Sciatic nerve (tissue), 2 donors: Measurements from ENCODE around the gene PLD4. TPM values are rescaled to one million over a fixed set of nuclear protein-coding genes. Genes with fewer than 3 reads are reported as not detected.
"Not testable (repeated sequence)": the region's sequence is repeated elsewhere in the genome, so short reads cannot be mapped to it uniquely, and the experiment has no call there.

Experiments
- ATAC-seq: fragments of 200-7000 bp; cut with Tn5 transposase; one replicate; pipeline ENCODE4 v1.9.1; 2020; ENCODE audit warnings: mild to moderate bottlenecking, moderate library complexity
- DNase-seq: peaks from one replicate; pipeline ENCODE4 v3.0.0-alpha.2; 2020; ENCODE audit warnings: low spot score
- intact Hi-C: fragments of 100-400 bp; cut with DNase I; formaldehyde crosslinking; loops from one replicate; pipeline ENCODE4 v1.14.2; 2022
- total RNA-seq: library from RNA; stranded (reverse); fragmentation: NEBNext Ultra II Directional; extraction: Animal tissue kit (Norgen Biotek cat#: 25700); gene quantifications from one replicate; pipeline ENCODE4 v1.2.1, GENCODE V29; 2021
- donor health status: DM: no; HTN: no; CAD: no.
- donor health status: DM: no; HTN: no; CAD: no.

The PLD4 gene, protein sequence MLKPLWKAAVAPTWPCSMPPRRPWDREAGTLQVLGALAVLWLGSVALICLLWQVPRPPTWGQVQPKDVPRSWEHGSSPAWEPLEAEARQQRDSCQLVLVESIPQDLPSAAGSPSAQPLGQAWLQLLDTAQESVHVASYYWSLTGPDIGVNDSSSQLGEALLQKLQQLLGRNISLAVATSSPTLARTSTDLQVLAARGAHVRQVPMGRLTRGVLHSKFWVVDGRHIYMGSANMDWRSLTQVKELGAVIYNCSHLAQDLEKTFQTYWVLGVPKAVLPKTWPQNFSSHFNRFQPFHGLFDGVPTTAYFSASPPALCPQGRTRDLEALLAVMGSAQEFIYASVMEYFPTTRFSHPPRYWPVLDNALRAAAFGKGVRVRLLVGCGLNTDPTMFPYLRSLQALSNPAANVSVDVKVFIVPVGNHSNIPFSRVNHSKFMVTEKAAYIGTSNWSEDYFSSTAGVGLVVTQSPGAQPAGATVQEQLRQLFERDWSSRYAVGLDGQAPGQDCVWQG
- 7.0 TPM for total RNA-seq

DNA sequence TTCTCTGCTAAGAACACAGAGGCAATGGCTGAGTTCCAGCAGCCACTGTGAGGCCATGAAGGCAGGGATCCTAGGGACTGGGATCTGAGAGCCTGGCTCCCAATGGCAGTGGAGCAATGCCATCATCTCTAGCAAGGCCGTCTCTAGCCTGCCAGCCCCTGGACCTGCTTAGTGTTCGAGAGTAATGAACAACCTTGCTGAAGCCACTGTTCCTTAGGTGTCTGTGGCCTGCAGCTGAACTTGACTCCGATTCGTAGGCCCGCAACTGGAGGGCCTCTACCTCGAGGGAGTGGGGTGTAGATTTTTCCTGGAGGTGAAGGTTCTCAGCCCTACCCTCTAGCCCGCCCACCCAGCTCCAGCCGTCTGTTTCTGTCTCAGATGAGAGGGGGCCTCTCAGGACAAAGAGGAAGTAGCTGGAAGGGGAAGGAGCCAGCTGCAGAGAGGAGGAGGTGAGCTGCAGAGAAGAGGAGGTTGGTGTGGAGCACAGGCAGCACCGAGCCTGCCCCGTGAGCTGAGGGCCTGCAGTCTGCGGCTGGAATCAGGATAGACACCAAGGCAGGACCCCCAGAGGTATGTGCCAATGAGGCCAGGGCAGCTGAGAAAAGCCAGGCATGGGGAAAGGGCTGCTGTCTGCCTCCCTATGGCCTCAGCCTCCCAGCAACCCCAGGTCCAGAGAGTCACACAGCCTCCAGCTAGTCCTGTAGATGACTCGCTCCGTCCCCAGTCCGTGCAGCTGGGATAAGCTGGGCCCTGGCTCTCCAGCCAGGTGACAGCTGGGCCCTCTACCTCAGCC lies at the start of gene PLD4:
TSS of gene PLD4 (plus strand) at position 459 of the 793 bp plus-strand sequence. CDS start 2,262 bp downstream, outside the sequence.
- intact Hi-C loops: no loop called here
- ATAC-seq (no peak), DNase-seq (no peak)

- DNase-seq (no peak), ATAC-seq (no peak)
- intact Hi-C loops: no loop called here
Measured at GRCh38 chr14:104875412-104875751, 49.3 kb upstream of the PLD4 start.

DNA sequence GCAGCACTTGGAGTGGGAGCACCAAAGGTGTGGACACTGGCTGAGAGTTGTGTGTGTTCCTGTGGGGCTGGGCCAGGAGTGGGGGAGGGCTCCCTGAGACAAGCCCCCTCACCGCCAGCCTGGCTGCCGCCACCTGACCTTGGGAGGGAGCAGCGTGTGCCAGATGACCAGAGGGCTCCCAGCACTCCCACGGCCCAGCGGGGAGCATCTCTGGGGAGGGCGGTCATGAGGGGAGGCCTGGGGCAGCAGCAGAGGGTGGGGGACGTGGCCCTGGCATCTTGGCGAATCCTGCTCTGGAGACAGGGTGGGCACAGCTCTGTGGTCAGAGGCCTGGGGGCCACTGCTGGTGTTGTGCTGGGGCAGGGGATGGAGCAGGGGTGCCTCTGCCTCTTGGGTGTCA lies 48.9 kb upstream of the PLD4 start:
- DNase-seq (no peak), ATAC-seq (no peak)
- intact Hi-C loops: no loop called here

DNA sequence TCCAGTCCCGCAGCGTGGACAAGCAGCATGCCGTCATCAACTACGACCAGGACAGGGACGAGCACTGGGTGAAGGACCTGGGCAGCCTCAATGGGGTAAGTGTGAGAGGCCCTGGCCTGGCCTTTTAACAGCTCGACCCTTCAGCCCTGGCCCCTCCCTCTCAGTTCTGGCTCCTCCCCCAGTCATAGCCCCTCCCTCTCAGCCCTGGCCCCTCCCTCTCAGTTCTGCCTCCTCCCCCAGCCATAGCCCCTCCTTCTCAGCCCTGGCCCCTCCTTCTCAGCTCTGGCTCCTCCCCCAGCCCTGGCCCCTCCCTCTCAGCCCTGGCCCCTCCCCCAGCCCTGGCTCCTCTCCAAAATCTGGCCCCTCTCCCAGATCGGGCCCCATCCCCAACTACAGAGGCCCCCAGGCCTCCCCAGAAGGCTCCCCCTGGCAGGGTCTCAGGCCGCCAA lies 48.4 kb upstream of the PLD4 start:
- DNase-seq: no peak
- ATAC-seq: peak; percentile 56
- intact Hi-C loops: no loop called here

DNA sequence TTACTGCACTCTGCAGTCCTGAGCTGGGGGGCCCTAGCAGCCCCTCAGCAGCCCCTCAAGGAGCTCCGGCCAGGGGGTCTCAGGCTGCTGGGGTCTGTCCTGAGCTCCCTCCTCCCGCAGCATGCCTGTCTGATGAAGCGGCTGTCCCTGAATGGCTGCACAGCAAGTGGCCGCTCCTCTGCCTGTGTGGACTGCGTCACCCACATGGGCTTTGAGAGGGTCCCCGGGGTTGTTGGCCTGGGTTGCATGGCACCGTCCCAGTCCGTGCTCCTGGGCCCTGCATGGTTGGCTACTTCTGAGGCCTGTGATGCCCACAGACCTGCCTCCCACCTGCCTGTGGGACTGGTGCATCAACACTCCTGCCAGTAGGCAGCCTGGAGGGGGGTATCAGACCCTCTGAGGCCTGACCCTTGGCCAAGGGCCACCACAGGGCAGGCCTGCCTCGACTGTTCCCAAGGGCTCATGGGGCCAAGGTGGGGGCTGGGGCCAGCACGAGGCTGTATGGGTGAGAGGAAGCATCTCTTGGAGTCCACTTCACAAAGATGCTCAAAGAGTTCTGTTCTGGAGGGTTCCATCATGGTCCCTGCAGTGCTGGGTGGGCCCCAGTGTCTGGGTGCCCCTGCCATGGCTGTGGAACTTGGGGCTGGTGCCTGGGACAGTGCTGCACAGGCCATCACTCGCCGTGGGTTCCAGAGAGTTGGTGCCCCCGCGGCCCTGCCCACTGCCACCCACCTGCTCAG lies 47.4 kb upstream of the PLD4 start:
- no peak for ATAC-seq

GRCh38 chr14:104877806-104878550 lies 46.7 kb upstream of the PLD4 start:
- intact Hi-C loops: no loop called here
- DNase-seq: no peak
- no peak for ATAC-seq

More for the DNA sequence above, 47.4 kb upstream of the PLD4 start:
- intact Hi-C loops: no loop called here
- DNase-seq: no peak

- ATAC-seq: no peak
- intact Hi-C loops: no loop called here
- DNase-seq: no peak
Measured at GRCh38 chr14:104878582-104878981, 46.1 kb upstream of the PLD4 start.

DNA sequence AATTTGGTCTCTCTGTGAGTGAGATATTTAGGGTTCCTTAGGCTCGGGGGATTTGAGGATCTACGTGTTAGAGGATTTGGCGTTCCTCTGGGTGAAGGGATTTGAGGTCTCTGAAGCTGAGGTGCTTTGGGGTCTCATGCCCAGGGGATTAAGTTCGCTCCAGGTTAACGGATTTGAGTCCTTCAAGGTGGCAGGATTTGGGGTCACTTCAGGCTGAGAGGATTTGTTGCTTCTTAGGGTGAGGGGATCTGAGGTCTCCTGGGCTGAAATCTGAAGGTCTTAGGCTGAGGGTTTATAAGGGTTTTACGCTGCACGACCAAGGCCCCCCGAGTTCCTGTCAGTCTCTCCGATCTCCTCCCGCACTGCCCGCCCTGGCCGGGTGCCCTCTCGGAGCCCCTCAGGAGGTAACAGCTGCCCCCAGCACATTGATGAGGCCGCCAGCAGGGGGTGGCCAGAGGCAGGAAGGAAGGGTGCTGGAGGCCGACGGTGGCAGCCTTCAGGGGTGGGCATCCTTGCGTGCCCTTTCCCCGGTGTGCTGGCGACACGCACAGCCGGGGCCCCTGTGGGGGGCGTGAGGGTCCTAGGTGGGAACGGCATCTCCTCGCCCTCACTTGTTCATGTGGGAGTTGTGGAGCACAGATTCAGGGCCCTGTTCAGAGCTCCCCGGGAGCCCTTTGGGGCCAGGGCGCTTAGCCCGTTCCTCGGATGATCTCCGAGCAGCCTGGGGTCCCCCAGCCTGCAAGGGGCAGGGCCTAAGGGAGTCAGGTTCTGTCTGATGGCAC lies 45.3 kb upstream of the PLD4 start:
- DNase-seq (no peak), ATAC-seq (no peak)
- intact Hi-C loops: no loop called here

- intact Hi-C loops: no loop called here
- no peak for ATAC-seq
- no peak for DNase-seq
Measured at GRCh38 chr14:104879983-104880565, 44.6 kb upstream of the PLD4 start.

DNA sequence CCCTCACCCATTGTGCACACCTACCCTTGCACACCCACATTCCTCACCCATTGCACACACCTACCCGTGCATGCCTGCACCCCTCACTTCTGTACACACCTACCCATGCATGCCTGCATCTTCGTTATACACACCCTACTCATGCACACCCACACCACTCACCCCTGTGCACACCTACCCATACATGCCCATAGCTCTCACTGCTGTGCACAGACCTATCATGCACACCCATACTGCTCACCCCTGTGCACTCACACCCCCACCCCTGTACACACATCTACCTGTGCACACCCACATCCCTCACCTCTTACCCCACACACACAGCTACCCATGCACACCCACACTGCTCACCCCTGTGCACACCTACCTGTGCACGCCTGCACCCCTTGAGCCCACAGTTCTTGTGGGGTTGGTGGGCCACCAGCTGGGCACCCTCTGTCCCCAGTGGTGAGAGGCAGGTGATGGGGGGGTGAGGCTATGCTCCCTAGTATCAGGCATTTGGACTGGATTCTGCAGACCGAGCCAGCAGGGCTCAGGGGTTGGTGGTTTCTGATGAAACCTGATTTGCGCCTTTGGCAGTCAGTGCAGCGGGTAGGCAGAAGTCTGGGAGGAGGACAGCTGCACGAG lies 44.0 kb upstream of the PLD4 start:
- intact Hi-C loops: no loop called here
- no peak for DNase-seq

GRCh38 chr14:104881369-104881979 lies 43.2 kb upstream of the PLD4 start:
- intact Hi-C loops: no loop called here
- ATAC-seq: no peak
- no peak for DNase-seq

More for the DNA sequence above, 44.0 kb upstream of the PLD4 start:
- ATAC-seq: no peak

- intact Hi-C loops: no loop called here
- DNase-seq (no peak), ATAC-seq (no peak)
Measured at GRCh38 chr14:104882325-104882973, 42.2 kb upstream of the PLD4 start.

DNA sequence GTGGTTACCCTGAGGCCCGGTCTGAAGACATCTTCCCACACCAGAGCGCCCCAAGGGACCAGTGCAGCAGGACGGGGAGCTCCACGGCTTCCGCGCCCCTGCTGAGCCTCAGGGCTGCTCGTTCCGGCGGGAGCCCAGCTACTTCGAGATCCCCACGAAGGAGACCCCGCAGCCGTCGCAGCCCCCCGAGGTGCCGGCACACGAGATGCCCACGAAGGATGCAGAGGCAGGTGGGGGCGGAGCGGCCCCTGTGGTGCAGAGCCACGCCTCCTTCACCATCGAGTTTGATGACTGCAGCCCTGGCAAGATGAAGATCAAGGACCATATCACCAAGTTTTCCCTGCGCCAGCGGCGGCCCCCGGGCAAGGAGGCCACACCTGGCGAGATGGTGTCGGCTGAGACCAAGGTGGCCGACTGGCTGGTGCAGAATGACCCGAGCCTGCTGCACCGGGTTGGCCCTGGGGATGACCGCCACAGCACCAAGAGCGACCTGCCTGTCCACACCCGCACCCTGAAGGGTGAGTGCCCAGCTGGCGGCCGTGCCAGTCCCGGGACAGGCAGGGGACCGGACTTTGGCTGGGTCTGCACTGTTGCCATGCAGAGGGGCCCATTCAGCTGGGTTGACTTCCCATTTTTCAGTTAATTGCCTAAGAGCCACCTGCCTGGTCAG lies 41.6 kb upstream of the PLD4 start:
- no peak for DNase-seq
- no peak for ATAC-seq
- intact Hi-C loops: no loop called here

GRCh38 chr14:104883681-104884361 lies 40.9 kb upstream of the PLD4 start:
- intact Hi-C loops: no loop called here
- ATAC-seq (no peak), DNase-seq (no peak)

- intact Hi-C loops, DNase-seq, ATAC-seq: not testable (repeated sequence)
Measured at GRCh38 chr14:104884381-104884780, 40.3 kb upstream of the PLD4 start.
